ENCODE results near the gene CNOT10. TPM values are rescaled to one million over a fixed set of nuclear protein-coding genes. Genes with fewer than 3 reads are reported as not detected.
"Not testable (repeated sequence)": the region's sequence is repeated elsewhere in the genome, so short reads cannot be mapped to it uniquely, and the experiment has no call there.

The CNOT10 gene
- total RNA-seq, 1 donor from 2014 or later, result 21.4 TPM

DNA sequence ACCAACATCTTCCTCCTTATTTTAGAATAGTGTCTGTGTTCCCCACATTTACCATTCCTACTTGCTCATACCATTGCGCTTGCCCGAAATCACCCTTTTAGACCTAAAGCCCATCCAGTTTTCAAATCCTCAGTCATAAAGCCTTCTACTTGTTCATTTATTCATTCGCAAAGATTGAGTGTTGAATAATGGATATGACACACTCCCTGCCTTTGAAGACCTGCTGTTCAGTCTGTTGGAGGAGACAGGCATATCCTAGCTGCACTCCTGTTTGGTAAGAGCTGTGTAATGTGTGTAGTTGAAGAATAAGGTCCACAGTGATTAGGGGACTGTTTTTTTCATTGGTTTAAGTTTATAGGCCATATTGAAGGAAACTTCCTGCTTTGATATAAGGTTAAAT is 1.7 kb downstream of the CNOT10 start:
- no peak for DNase-seq (ENCODE audit: extremely low read depth, low read depth, low spot score)

- no peak for DNase-seq (ENCODE audit: extremely low read depth, low read depth, low spot score)
Measured at GRCh38 chr3:32691847-32692246, 6.9 kb downstream of the CNOT10 start.

GRCh38 chr3:32696523-32696922 is 11.5 kb downstream of the CNOT10 start:
- DNase-seq (ENCODE audit: extremely low read depth, low read depth, low spot score), result no peak

DNA sequence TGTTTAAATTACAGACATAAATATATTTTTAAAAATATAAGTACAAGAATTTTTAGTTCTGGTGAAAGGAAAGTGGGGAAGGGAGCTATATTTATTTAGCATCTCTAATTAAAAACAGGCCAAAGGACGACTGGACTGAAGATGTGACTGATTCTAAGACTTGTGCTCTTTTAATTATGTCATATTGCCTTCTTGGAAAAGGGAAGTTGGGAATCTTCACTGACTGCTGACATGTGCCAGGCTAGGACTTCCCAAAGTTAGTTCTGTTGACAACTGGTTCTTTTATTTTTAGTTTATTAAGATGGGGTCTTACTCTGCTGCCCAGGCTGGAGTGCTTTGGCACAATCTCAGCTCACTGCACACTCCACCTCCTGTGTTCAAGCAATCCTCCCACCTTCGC is 13.5 kb downstream of the CNOT10 start:
- no peak for DNase-seq (ENCODE audit: extremely low read depth, low read depth, low spot score)

GRCh38 chr3:32699429-32699828 is 14.4 kb downstream of the CNOT10 start:
- no peak for DNase-seq (ENCODE audit: extremely low read depth, low read depth, low spot score)

DNA sequence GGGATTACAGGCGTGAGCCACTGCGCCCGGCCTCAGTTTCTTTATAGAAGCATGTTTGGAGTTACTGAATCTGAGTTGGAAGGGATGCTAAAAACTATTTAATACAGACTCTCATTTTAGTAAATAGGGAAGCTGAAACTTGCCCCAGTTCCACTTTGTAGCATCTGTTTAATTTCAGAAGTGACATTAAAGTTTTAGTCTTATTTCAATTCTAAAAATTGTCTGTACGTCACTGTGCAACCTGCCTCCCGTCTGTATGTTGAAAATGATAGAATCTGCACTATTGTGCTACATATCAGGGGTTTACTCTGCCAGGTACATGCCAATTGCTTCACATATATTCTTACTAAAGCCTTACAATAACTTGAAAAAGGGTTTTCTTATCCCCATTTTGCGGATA is 15.3 kb downstream of the CNOT10 start:
- DNase-seq (ENCODE audit: extremely low read depth, low read depth, low spot score), result no peak

- no peak for DNase-seq (ENCODE audit: extremely low read depth, low read depth, low spot score)
Measured at GRCh38 chr3:32703491-32703972, 18.5 kb downstream of the CNOT10 start.

GRCh38 chr3:32705232-32705631 is 20.2 kb downstream of the CNOT10 start:
- DNase-seq (ENCODE audit: extremely low read depth, low read depth, low spot score), result no peak

- no peak for DNase-seq (ENCODE audit: extremely low read depth, low read depth, low spot score)
Measured at GRCh38 chr3:32706348-32707025, 21.5 kb downstream of the CNOT10 start.

- no peak for DNase-seq (ENCODE audit: extremely low read depth, low read depth, low spot score)
Measured at GRCh38 chr3:32707026-32707370, 22.0 kb downstream of the CNOT10 start.

DNA sequence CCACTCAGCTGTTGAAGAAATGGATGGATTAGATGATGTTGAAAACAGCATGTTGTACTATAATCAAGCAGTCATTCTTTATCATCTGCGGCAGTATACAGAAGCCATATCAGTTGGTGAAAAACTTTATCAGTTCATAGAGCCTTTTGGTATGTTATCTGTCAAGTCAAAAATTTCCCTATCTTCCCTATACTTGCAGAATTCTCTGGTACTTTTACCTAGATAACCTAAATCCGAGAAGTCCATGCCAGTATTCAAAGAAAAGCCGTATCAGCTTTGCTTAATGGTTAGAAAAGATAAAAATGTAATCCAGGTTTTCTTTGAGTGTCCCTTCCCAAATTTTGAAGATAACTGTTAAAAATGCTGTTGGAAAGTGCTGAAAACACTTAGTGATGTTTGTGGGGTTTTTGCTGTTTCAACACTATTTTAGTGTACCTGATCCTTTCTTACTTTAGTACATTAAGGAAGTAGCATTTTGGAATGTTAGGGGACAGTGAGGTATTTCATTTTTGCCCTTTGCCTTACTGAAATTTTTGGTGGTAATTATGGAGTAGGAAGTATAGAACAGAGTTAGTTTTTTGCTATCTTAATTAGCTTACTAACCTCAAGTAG is 23.8 kb downstream of the CNOT10 start:
- DNase-seq (ENCODE audit: extremely low read depth, low read depth, low spot score), result no peak

GRCh38 chr3:32709346-32709745 is 24.4 kb downstream of the CNOT10 start:
- no peak for DNase-seq (ENCODE audit: extremely low read depth, low read depth, low spot score)

DNA sequence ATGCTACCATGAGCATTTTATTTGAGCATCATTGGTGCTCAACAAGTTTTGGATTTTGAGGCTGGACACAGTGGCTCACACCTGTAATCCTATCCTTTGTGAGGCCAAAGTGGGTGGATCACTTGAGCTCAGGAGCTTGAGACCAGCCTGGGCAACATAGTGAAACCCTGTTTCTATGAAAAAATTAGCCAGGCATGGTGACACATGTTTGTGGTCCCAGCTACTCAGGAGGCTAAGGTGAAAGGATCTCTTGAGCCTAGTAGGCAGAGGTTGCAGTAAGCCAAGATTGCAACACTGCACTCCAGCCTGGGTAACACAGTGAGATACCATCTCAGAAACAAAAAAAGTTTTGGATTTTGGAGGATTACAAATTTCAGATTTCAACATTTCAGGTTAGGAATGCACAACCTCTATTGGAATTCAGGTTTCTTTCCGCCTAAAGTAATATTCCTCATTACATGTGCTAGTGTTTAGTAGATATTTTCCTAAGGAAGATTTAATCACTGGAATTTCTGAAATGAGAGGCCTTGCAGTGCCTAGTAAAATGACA is 27.6 kb downstream of the CNOT10 start:
- no peak for DNase-seq (ENCODE audit: extremely low read depth, low read depth, low spot score)

DNA sequence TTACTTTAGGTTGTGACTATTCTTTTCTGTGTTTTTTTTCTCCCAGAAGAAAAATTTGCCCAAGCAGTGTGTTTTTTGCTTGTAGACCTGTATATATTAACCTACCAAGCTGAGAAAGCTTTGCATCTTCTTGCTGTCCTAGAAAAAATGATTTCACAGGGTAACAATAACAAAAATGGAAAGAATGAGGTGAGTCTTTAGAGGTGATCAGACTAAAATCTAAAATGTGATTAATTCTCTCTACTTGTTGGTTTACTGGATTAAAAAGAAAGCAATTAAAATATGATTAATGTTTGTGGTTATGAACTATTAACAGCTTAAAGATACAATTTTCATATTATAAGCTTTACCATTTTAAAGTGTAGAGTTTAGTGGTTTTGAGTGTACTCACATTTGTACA is 28.2 kb downstream of the CNOT10 start:
- DNase-seq (ENCODE audit: extremely low read depth, low read depth, low spot score), result no peak

GRCh38 chr3:32719335-32719734 is 34.3 kb downstream of the CNOT10 start:
- DNase-seq (ENCODE audit: extremely low read depth, low read depth, low spot score), result no peak

- no peak for DNase-seq (ENCODE audit: extremely low read depth, low read depth, low spot score)
Measured at GRCh38 chr3:32719931-32720330, 34.9 kb downstream of the CNOT10 start.

GRCh38 chr3:32725721-32726120 is 40.7 kb downstream of the CNOT10 start:
- DNase-seq (ENCODE audit: extremely low read depth, low read depth, low spot score), result no peak

DNA sequence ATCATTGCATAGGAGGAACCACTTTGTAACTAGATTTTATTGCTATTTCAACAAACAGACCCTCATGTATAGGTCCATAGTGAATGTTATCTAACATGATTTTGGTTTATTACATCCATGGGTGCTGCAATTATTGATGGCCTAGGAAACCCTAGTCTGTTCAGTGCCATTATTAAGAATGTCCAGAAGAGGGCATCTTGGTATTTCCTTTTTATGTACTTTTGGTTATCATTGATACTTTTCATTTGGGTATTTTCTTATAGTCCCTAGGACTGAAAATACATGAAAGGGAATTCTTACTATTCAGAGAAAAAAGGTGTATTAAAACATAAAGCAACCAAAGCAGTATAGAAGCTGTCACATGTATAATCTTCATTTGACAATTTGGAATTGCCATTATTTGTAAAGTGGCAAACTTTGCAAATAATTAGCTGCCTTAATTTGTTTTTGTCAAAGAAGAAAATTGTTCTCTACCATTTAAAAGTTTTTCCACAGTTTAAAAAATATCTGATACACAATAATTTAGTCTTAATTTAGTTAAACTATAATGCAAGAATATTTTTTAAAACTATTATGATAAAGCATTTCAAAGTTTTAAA is 48.7 kb downstream of the CNOT10 start:
- peak; percentile 12 for DNase-seq (ENCODE audit: extremely low read depth, low read depth, low spot score)

- DNase-seq (ENCODE audit: extremely low read depth, low read depth, low spot score), result no peak
Measured at GRCh38 chr3:32734756-32735155, 49.8 kb downstream of the CNOT10 start.

GRCh38 chr3:32743470-32743869 is 58.5 kb downstream of the CNOT10 start:
- not testable (repeated sequence) for DNase-seq (ENCODE audit: extremely low read depth, low read depth, low spot score)

DNA sequence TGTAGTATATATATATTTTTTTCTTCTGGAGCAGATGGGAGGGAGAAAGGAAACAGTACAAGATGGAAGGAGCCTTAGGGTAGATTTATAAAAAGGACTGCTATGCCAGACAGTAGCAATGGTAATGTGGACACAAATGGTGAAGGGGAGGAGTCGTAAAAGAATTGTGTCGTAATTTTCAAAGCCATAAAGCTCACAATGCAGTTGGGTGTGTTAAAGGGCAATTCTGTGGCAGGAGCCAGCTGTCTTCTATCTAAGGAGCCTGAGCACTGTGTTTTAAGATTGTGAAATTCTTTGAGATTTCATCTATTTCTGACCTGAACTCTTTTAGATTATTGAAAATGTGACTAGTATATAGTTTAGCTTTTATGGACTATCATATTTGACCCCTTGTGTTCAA is 58.9 kb downstream of the CNOT10 start:
- DNase-seq (ENCODE audit: extremely low read depth, low read depth, low spot score), result no peak

DNA sequence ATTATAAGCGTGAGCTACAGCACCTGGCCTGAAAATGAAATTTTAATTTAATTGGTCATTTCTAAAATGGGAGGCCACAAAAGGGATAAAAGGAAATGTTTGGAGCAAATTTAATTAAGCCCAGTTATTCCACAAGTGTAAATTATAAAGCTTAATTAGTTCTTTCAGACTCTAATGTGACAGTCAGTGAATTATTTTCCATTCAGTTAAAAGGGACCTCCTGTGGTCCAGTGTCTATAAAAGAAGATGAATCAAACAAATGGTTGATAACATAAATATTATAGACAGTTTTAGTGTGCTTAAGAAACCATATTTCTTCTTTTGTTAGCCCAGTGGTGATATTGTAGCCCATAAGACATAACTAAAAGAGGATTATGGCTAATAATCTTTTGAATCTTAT is 66.4 kb downstream of the CNOT10 start:
- DNase-seq (ENCODE audit: extremely low read depth, low read depth, low spot score), result no peak

All from glomerular endothelial cell (primary cell).